ENCODE measurements around the gene CDH4.

GRCh38 chr20:61284752-61285151 lies 32.7 kb downstream of the CDH4 start:
- TF ChIP-seq C11orf30 (IDR thresholded peaks at IDR 0.05; ENCODE audit: low read depth) (no peak), POLR2H (tag; IDR thresholded peaks at IDR 0.05; ENCODE audit: low read depth) (no peak), ATF4 (CRISPR knock-in tag; IDR thresholded peaks at IDR 0.05) (no peak), KLF1 (tag; IDR thresholded peaks at IDR 0.05) (no peak), SNRNP70 (optimal IDR thresholded peaks at IDR 0.05; ENCODE audit: low read depth, low read length) (no peak)
